GM19099 (cell line): ENCODE results near the gene TACC2.

Experiments
- POLR2A ChIP-seq: IDR thresholded peaks from 3 replicates; pipeline ENCODE4 v1.6.1; 2011; ENCODE audit warnings: low read depth; ENCODE audit not compliant: insufficient read length; ENCODE audit errors: extremely low read depth

The TACC2 gene

GRCh38 chr10:122204691-122205489 is 215.9 kb downstream of the TACC2 start:
- TF ChIP-seq POLR2A: no peak

- TF ChIP-seq POLR2A: no peak
These were observed 217.6 kb downstream of the TACC2 start for GRCh38 chr10:122206471-122207065.

GRCh38 chr10:122207163-122207562 is 218.2 kb downstream of the TACC2 start:
- TF ChIP-seq POLR2A: no peak

DNA sequence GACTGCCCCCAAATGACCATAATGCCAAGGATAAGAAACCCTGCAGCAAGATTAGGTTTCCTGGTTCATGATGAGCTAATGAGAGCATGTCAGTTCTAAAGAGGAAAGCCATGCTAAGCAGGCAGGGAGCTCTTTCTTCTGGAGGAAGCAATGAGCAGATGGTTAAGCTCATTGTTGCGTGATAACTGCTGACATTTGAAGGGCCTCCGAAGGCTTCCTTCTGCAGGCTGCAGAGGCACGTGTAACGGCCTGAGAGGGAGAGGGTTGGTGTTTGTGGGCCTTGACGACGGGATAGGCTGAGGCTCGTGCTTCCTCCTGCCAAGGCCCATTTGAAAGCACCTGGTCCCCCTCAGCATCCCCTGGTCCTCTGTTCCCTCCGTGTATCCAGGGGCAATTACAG is 218.6 kb downstream of the TACC2 start:
- no peak for TF ChIP-seq POLR2A

DNA sequence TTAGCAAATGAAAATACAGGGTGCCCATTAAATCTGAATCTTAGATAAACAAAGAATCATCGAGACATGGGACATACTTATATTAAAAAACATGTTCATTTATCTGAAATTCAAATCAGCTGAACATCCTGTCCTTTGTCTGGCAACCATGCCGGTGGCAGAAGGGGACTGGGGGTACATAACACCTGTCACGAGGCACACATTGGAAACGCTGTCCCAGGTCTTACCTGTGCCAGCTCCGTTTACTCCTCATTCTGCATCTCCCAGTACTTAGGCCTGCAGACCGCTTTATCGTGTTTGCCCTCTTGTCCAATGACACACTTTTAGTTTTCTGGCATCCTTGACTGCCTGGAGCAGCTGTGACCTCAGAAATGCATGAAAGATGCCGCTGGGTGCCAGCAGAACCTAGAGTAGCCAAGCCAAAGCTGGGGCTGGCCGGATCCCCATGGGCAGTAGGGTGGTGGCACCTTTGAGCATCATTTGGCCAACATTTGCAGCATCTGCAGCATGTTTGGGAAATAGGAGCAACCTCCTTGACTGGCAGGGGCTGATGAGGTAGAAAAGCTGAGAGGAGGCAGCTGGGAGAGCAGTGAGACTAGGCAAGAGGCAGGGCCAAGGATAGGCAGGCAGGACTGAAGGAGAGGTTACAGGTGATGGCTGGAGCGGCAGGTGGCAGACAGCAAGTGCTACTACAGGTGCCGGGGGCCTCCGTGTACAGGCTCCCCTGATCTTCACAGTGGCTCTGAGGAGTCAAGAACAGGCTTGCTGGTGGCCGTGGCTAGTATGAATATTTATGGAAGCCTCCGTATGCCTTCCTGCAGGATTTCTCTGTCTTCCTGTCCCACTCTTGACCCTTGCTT is 219.8 kb downstream of the TACC2 start:
- TF ChIP-seq POLR2A: no peak

DNA sequence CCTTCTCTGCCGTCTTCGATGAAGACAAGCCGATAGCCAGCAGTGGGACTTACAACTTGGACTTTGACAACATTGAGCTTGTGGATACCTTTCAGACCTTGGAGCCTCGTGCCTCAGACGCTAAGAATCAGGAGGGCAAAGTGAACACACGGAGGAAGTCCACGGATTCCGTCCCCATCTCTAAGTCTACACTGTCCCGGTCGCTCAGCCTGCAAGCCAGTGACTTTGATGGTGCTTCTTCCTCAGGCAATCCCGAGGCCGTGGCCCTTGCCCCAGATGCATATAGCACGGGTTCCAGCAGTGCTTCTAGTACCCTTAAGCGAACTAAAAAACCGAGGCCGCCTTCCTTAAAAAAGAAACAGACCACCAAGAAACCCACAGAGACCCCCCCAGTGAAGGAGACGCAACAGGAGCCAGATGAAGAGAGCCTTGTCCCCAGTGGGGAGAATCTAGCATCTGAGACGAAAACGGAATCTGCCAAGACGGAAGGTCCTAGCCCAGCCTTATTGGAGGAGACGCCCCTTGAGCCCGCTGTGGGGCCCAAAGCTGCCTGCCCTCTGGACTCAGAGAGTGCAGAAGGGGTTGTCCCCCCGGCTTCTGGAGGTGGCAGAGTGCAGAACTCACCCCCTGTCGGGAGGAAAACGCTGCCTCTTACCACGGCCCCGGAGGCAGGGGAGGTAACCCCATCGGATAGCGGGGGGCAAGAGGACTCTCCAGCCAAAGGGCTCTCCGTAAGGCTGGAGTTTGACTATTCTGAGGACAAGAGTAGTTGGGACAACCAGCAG is 221.7 kb downstream of the TACC2 start:
- TF ChIP-seq POLR2A: no peak

GRCh38 chr10:122213364-122213763 is 224.4 kb downstream of the TACC2 start:
- no peak for TF ChIP-seq POLR2A

GRCh38 chr10:122213766-122214165 is 224.8 kb downstream of the TACC2 start:
- no peak for TF ChIP-seq POLR2A

DNA sequence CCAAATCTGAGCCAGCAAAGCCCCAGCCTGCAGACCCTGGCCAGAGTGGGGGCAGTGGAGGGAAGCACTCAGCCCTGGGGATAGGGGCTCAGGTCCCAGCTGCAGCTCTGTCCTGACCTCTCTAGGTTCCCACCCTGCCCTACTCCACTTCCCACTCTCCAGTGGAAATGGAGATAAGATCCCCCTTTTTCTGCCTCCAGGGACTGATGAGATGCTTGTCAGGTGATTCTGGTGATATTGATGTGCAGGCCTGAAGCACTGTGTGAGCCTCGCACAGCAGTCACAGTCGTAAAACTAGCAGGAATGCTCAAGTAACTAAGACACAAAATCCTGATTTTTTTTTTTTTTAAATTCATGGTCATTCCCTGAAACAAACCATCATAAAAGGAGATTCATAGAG is 227.1 kb downstream of the TACC2 start:
- TF ChIP-seq POLR2A: no peak

DNA sequence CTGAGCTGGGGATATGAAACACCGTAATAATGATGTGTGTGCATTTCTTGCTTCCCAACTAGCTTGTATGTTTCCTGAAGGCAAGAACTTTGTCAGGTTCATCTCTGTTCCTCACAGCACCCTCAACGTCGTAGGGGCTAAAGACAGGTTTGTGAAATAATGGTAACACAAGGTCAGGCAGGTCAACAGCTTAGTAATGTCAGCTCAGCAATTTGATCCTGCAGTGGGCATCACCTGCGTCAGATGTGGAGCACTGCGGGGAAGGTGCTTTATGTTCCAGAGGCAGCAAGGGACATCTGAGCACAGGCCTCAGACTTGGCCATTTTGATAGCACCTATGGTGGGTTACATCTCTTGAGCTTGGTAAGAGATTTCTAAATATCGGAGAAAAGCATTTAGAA is 230.4 kb downstream of the TACC2 start:
- no peak for TF ChIP-seq POLR2A

- no peak for TF ChIP-seq POLR2A
These were observed 231.8 kb downstream of the TACC2 start for GRCh38 chr10:122220736-122221135.

DNA sequence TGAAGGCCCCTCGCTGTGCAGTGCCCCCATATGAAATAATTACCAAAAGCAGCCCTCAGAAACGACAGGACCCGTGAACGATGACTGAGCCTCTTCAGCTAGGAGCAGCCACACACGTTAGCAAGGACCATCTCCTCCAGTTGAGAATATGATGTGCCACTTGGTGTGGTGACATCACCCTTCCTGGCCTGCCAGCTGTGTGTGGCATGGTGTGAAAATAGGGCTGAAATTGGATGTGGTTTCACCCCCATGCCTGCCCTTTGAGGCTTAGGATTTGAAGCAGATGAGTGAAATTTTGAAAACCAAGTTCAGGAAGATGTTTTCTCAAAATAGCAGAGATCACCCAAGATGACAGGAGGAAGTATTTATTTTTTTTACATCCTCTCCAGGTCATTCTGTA is 233.0 kb downstream of the TACC2 start:
- no peak for TF ChIP-seq POLR2A

- no peak for TF ChIP-seq POLR2A
These were observed 233.7 kb downstream of the TACC2 start for GRCh38 chr10:122222638-122223037.

GRCh38 chr10:122224159-122224558 is 235.2 kb downstream of the TACC2 start:
- TF ChIP-seq POLR2A: no peak

DNA sequence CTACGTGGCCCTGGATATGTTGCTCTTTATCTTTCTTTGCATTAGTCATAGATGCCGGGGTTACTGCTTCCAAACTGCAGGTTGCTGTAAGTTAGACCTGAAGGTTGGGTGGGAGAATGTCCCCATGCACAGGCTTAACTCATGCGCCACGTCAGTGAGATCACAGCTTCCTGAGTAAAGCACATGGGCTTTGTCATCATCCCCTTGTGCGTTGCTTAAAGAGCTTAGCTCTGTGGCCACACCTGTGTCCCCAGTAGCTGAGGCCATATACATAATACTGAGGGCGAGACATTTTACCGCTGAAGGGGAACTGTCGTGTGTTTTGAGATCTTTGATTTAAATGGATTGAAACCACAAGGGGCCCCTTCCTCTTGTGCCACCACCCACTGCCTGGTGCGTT is 236.4 kb downstream of the TACC2 start:
- TF ChIP-seq POLR2A: no peak
